CD4-positive, alpha-beta T cell treated with Interleukin-15 for 4 hours (primary cell): ENCODE measurements around the gene NKD1.

Experiments used
- DNase-seq: peaks from one replicate; pipeline ENCODE4 v3.0.0-alpha.2; 2020; ENCODE audit warnings: low spot score

NKD1 gene

DNA sequence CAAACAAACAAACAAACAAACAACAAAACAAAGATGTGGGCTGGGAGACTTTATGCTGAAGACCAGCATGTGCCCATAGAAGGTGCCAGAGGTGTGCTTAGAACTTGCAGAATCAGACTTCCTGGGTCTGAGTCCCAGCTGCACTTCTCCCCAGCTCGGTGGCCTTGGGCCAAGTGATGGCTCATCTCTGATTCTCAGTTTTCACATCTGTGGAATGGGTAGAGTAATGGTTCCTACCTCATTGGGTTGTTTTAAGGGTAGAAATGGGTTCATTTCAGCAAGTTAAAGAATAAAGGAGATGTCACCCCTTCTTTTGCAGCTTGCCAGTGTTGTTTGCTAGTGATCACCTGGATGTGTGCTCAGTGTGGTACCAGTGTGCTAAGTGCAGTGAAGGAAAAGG lies 10.7 kb downstream of the NKD1 start:
- no peak for DNase-seq

DNA sequence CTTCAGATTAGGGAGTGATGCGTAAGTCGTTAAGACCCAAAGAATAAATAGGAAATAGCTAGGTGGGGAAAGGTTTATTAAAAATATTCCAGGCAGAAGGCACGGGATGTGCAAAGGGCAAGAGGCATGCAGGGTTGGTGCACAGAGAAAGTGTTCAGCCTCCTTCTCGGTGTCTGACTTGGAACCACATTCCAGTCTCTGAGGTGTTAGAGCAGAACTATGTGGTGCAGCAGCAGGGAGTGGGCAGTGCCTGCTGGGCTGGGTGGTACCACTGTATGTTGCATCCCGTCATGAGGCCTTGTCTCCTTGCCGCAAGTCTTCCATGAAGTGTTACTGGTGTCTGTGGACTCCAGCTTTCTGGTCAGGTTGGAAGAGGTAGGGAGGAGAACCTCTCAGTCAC lies 11.1 kb downstream of the NKD1 start:
- no peak for DNase-seq

DNA sequence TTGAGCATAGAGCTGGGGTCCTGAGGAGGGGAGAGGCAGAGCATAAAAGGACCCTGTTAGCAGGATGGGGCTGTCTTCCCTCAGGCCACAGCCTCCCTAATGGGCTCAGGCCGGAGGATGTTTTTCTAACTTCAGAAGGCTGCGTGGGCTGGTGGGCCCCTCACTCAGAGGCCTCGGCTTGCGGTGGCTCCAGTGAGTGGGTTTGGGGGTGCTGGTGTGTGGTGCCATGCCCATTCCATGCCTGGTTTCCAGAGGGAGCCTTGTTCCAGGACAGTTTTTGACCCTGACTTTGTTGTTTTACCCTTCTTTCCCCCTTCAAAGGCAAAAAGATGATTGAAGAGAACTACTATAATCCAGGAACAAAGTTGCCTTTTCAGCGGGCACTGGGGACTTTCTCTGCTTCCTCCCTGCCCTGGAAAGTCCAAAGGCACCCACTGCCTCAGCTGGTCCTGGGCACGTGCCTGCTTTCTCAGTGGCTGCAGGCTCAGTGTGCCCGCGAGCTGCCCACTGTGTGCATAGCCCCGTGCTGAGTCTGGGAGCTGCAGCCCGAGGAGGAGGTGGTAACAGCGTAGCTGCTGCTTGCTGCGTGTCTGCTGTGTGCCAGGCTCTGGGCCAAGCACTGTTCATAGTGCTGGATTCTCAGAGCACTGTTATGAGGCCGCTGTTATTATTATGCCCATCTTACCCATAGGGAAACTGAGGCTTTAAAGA lies 11.8 kb downstream of the NKD1 start:
- no peak for DNase-seq

DNA sequence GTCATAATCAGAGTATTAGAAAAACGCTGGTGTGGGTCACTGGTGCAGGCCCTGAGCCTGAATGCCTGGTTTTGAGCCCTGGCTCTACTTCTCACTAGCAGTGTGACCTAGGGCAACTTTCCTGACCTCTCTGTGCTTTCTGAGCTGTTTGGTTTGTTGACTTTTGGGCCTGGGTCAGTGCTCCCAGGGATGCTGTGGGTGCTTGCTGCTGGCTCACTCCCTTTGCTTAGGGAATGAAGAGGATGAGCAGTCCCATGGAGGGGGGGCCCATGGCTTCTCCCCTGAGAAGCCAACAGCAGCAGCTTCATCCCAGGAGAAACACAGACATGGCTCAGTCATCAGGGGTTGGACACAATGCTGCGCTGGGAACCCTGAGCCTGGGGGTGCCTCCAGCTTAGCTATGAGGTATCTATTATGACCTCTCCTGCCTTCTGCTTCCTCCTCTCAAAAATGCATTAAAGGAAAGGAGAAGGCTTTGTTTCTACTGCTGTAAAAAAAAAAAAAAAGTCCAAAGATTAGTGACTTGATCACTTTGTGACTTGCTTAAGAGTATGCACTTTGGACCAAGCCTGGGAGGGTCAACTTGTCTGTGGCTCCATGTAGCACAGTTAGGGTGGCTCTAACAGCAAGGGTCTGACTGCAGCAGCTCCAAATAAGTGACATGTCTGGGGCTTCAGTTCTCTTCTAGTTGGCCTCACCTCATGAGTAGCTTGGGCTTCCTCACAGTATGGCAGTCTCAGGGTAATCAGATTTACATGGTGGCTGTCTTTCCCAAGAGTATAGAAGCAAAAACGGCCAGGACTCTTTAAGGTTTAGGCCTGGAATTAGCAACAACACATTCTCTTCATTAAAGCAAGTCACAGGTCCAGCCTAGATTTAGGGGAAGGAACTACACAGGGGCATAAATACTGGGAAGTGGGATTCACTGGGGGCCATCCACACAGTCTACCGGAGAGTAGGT lies 13.0 kb downstream of the NKD1 start:
- DNase-seq, result no peak

DNA sequence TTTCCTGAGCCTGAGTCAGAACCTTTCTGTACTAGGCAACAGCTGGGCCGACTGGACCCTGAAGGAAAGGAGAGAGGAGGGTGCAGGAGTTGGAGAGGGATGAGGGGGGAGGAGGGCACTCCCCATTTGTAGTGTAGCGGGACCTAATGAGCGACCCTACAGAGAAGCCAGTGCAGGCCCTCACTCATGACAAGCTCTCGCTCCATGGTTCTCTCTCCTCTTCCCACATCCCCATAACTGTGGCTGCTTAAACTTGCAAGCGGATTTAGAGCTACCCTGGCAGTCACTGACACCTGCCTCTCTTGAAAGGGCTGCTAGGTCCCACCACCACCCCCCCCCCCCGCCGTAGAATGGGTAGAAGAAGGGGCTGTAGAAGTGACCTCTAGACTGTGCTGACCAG lies 14.5 kb downstream of the NKD1 start:
- no peak for DNase-seq

DNA sequence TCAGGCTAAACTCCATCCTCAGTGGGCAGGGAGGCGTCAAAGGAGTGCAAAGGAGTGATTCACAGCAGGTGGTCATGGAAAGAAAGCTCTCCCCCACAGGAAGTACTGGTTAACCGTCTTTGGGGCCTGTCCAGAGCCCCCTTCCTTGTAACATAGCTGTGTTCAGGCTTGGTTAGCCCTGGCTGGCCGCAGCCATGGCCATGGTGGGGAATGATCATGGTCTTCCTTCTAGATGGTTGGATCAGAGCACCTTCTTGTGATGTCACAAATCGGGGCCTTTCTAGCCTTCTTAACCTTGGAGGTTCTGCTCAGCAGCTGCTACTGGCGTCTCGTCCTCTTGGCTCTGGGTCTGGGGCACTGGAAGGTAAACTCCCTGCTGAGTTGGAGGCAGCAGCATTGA lies 15.8 kb downstream of the NKD1 start:
- DNase-seq, result no peak

DNA sequence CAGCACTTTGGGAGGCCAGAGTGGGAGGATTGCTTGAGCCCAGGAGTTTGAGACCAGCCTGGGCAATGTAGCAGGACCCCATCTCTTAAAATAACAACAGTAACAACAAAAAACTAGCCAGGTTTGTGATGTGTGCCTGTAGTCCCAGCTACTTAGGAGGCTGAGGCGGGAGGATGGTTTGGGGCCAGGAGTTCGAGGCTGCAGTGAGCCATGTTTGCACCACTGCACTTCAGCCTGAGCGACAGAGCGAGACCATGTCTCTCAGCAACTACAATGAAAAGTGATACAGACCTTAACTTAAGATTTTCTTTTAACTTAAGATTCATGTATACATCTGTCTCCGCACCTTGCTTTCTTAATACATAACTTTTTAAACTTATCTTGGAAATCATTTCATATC lies 17.2 kb downstream of the NKD1 start:
- no peak for DNase-seq

DNA sequence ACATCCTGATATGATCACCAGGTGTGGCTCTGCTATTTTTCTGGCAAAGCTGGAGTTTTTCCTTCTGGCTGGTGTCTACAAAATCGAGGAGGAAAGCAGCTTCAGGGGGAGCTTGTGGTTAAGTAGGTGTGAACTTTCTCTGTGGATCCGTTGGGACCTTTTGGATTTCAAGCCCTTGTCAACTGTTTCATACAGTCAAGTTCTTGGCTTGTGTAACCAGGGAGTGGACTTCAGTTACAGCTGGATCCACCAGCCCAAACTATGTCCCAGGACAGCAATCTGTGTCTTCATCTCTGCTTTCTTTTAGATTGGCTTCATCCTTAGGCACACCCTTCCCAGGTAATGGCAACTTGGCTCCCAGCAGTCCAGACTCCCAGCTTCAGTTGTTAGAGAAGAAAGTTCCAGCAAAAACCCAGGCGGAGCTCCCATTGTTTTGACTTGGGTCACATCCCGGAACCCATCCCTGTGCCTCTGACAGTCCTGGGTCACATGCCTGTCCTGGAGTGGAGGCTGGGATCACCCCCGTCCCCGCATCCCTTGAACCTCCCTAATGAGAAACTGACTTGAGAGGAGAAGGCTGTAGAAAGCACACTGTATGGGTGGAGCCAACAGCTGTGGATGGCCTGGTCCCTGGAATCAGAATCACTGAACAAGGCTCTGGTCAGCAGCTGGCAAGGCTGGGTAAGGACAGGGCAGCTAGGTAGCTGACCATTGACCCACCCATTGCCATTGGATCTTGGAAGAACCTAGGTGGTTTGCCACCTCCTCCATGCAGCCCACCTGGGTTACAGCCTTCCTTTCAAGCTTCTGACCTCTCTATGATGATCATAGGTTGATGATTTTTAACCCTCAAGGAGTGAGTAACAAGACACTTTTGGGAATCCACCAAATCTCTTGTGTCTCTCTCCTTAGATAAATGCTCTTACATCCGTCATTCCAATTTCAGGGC lies 18.1 kb downstream of the NKD1 start:
- DNase-seq, result no peak

DNA sequence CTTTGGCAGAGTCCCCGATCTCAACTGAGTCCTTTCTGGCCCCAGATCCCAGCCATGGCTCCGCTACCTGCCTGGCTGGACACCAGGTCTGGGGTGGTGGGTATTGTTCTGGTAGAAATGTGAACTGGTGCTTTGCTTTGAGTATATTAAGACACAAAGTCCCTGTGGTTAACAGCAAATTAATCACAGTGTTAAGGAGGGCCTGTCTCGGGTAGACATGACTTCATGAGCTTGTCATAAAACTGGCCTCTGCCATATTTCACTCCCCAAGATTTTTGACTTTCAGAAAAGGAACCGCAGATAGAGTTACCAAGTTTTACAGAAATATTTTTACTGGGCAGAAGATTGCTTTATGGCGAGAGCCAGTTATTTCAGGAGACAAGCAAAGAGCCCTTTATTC lies 19.5 kb downstream of the NKD1 start:
- no peak for DNase-seq

DNA sequence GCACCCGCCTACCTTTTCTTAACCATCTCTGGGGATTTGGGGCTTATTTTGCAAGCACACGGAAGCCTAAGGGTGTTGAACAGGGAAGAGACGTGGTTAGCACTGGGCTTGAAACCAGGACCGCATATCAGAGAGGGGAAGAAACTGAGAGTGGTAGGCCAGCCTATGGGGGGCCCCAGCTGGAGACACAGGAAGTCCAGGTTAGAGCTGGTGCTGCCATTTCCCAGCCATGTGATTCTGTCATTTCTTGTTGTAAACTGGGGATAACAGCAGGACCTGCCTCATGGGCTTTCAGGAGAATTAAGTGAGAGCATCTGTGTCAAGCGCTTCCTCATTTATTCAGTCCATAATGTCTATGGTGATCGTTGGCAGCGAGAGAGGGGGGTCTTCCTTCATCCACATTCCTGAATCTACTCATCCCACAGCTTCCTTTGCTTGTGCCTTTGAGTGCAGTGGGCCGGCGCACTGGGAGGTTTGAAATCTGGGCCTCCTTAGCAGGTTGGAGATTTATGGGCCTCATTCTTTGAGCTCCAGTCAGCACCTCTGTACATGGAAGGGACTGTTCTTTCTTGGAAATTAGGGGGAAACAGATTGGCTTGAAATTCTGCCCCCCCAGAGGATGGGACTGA lies 20.1 kb downstream of the NKD1 start:
- no peak for DNase-seq

DNA sequence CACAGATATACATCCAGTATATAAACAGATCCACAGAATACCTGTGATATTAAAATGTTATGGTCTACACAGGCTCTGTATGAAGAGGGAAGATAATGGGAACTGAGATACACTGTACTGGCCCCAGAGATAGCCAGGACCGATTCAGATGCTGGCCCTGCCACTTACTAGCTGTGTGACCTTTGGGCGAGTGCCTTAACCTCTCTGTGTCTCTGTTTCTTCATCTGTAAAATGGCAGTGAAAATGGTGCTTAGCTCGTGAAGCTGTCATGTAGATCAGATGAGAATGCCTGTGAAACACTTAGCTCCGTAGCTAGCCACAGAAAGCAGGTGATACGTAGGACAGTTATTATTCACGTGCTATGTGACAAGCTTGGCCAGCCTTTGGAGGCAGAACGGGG lies 22.2 kb downstream of the NKD1 start:
- DNase-seq, result no peak

DNA sequence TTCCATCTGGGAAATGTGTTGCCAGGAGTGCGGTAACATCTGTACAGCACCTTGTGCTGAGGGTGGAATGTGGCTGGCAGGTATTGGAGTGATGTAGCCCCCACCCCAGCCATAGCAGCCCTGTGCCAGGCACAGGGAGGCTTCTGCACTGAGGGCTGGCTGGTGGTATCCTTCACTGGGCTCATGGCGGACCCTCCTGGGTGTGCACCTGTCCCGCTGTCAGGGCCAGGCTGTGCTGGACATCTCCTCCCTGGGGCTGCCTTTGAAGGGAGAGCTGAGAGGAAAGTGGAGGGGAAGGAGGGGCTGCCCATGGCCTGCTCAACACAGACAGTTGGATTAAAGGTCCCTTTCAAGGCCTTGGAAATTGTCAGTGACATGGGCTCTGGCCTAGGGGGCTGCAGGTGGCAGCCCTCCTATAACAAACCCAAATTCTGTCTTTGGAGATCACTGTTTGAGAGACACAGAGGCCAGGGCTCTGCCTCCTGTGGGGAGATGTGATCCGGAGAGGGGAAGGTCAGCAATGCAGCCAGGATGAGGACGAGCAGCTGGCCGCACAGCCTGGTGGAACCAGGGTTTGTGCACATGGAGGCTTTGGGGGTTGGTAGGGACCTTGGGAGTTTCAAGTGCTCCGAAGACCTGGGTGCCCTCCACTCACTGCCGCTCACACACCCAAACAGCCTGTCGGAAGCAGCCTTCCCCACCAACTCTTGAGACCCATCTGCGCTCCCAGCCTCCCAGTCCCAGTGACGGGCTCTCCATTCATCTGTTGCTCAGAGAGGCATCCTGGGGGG lies 22.8 kb downstream of the NKD1 start:
- DNase-seq, result no peak

DNA sequence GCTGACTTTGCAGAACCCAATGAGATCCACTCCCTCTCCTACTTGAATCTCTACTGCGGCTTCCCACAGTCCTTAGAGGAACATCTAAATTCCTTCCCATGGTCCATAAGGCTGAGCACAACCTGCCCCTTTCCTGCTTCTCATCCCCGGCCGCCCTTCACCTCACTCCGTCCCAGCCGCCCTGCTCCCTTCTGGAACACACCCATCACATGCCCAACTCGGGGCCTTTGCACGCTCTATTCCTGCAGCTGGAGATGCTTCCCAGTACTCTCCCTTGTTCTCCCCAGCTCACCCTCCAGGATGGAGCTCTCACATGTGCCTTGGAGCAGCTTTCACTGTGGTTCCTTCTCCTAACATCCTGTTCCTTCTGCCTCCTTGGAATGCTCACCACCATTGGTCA lies 23.6 kb downstream of the NKD1 start:
- DNase-seq, result no peak

DNA sequence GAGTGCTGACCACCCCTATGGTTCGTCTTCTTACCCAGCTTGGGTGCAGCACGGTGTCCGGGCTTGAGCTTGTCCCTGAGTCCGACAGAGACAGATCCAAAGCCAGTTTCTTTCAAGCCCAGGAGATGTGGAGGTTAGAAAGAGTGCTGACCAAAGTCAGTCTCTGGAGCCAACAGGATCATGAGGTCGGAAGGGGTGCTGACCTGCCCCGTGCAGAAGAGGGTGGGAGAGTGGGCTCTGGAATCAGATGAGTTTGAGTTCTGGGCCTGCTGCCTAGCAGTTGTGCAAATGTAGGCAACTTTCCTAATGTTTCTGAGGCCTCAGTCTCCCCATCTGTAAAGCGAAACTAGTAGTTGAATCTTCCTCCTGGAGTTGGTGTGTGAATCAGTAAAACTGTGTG lies 24.5 kb downstream of the NKD1 start:
- no peak for DNase-seq

DNA sequence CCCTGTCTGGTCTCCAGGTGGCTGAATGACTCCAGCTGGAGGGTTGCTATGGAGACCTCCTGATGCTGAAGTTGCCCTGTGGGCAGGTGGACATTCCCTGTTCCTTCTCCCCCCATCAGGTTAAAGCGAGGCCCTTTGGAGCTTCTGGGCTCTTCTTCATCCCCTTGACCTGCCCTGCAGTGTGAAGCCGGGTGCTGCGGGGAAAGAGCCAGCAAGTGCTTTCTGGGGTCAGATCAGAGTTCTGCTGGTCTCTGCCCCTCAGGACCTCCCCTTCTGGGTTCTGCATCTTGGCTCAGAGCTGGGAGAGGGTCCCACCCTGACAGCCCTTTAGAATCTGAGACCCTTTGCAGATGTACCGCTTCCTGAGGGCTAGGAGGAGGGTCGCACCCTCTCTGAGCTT lies 25.1 kb downstream of the NKD1 start:
- no peak for DNase-seq

DNA sequence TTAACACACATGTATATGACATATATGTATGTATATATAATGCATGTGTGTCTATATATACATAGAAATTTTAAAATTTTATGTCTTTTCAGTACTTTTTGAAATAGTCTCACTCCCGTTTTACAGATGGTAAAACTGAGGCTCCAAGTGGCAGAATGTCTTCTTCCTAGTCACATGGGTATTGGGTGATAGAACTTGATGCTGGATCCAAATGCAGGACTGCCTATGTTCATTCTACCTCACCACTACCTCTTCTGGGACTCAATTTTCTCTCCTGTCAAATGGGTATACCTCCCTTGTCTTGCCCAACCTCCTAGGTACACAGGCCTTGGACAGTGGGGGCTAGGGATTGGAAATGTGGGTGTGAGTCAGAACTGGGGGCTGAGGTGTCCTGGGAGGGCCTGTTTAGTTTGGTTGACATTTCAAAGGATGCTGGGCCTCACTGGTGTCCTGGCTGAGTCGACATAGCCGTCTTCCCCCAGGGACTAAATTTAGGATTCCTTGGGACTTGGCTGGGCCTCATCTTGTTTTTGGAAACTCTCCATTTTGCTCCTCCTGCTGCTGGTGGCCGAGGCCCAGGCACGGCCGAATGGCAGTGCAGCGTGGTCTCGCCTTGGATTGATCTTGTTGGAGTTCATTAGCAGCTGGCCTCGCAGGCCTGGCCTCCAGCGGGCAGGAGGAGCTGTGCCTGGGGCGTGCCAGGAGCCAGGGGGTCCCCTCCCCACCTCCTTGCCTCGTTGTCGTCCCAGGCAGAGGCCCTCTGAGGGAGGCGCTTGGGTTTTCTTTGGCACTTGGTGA lies 25.9 kb downstream of the NKD1 start:
- DNase-seq, result no peak

DNA sequence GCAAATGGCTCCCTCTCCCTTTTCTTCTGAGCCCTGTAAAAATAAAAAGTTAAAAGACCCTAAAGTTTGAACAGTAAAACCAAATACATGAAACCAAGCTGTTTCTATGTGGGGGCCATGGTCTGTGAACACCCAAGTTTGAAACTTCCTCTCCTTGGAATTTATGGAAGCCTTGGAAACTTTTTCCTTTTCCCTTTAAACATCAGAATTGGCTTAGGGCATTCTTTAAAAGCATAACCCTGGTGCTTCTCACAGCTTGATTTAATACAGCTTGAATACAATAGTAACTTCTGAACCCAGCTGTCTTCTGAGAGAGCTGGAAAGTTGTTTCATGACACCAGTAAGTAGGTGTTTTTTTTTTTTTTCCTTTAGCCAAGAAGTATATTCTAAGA lies 26.5 kb downstream of the NKD1 start:
- no peak for DNase-seq

DNA sequence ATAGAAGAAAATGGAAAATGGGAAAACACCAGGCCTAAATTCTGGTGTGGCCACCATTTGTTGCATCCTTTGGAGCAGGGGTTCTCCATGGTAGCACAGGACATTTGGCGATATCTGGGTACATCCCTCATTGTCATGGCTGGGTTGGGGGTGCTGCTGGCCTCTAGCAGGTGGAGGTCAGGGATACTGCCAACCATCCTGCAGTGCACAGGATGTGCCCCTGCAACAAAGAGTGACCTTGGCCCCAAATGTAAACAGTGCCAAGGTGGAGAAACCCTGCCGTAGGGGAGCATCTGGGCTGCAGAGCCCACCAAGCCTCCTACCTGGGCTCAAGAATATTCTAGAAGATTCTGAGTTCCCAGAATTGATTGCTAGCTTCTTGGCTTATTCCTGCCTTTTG lies 27.5 kb downstream of the NKD1 start:
- no peak for DNase-seq

DNA sequence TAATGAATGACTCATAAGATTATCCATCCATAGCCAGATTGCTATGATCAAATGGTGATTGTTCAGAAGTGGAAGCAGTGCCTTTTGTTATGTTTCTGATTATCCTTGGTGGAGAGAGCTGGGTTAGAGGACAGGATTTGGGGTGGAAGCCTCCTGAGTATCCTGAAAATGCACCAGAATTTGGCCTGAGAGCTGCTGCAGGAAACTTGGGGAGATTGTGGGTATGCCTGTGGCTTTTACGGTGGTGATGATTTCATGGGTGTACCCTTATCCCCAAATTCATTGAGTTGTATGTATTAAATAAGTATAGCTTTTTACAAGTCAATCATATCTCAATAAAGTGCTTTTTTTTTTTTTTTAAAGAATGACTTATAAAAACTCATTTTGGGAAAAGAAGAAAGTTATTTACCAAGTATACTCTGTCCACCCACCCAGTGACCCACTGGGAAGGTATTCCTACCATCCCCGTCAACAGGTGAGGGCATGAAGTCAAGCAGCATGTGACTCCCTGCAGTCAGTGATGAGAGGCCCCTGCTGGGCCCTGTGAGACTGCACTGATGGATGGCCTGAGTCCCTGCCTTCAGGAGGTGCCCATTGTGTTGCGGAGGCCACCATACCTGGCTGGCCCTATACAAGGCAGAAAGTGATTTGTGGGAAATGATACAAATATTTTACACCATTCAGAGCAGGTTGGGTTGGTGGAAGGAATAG lies 28.4 kb downstream of the NKD1 start:
- no peak for DNase-seq

DNA sequence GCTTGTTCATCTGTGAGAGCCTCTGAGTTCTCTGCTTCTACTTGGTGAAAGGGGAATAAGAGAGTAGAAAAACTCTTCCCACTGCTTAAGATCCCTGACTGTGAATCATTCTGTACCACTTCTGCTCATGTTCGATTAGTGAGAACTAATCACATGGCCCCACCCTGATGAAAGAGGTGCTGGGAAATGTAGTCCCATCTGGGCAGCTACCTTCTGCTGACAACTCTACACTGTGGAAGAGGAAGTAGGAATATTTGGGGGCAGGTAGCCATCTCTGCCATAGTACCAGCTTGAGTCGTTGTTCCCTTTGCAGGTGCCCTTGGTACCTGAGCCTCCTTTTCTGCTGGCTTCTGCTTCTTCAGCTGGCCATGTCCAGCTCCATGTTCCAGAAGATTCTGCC lies 29.9 kb downstream of the NKD1 start:
- DNase-seq, result no peak
